Endothelial cell of umbilical vein (primary cell): ENCODE measurements around the gene SH3PXD2A. TPM values are rescaled to one million over a fixed set of nuclear protein-coding genes. Genes with fewer than 3 reads are reported as not detected.

Experiments used
- BruUV-seq: library from RNA; stranded (reverse); fragments of 400-500 nt; replicated peaks from 2 replicates; lab custom pipeline; 2021; lab: Mats Ljungman, UMichigan
- CTCF ChIA-PET: fragments of 300-600, 350-600 bp; sonication (Branson Sonifier 250); formaldehyde crosslinking; loops from one replicate; lab custom pipeline; 2021; ENCODE audit warnings: antibody characterized with exemption, inconsistent platforms; lab: Charles Lee
- POLR2A ChIA-PET: fragments of 300-600, 350-600 bp; sonication (Branson Sonifier 250); formaldehyde crosslinking; loops from one replicate; lab custom pipeline; 2021; ENCODE audit warnings: antibody characterized with exemption, inconsistent platforms; lab: Charles Lee
- DNase-seq: peaks from one replicate; pipeline ENCODE4 v3.0.0-alpha.2; 2011; ENCODE audit warnings: low read depth, low spot score
- FAIRE-seq: peaks from 2 replicates; lab custom pipeline; 2011; peaks lifted over from hg19 to GRCh38; lab: Jason Lieb, UNC
- H2AFZ ChIP-seq: 2 replicates; pipeline ENCODE4 v1.6.0; 2012; ENCODE audit warnings: low read depth, low read length, control low read depth, inconsistent platforms
- H3K27ac ChIP-seq: 2 replicates; pipeline ENCODE4 v1.5.1; 2011; ENCODE audit warnings: low read depth, mild to moderate bottlenecking, control low read depth, low read length, moderate library complexity; ENCODE audit not compliant: insufficient read depth
- H3K27me3 ChIP-seq, 2 experiments: 2 replicates each; pipeline versions ENCODE4 v1.6.0 to v1.6.1; 2011; ENCODE audit warnings: low read length in 2 of 2, mixed read lengths in 1 of 2; ENCODE audit not compliant: control insufficient read depth in 2 of 2, insufficient read depth in 2 of 2
- H3K36me3 ChIP-seq, 2 experiments: 2 replicates in 1 of 2; 3 replicates in 1 of 2; pipeline ENCODE4 v1.5.1; 2011; ENCODE audit warnings: low read length in 2 of 2, mild to moderate bottlenecking in 1 of 2, moderate library complexity in 1 of 2; ENCODE audit not compliant: control insufficient read depth in 2 of 2, insufficient read depth in 2 of 2; ENCODE audit errors: extremely low read depth in 1 of 2
- H3K4me1 ChIP-seq: 3 replicates; pipeline ENCODE4 v1.5.1; 2011; ENCODE audit warnings: mild to moderate bottlenecking, low read length; ENCODE audit not compliant: control insufficient read depth, insufficient read depth; ENCODE audit errors: extremely low read depth
- H3K4me2 ChIP-seq: 2 replicates; pipeline ENCODE4 v1.6.1; 2011; ENCODE audit warnings: low read length, control low read depth, mixed read lengths; ENCODE audit not compliant: insufficient read depth
- H3K4me3 ChIP-seq, 3 experiments: fragments of 200-600 bp in 1 of 3; sonication (generic), shearing (Covaris generic) in 1 of 3; replicated peaks in 1 of 3; 2 replicates each; pipeline ENCODE4 v1.5.1; 2011 to 2016; ENCODE audit warnings: control low read depth in 3 of 3, low read length in 3 of 3, mild to moderate bottlenecking in 2 of 3, inconsistent platforms in 1 of 3, low read depth in 1 of 3, moderate library complexity in 1 of 3; ENCODE audit not compliant: insufficient read depth in 1 of 3
- H3K79me2 ChIP-seq: 2 replicates; pipeline ENCODE4 v1.6.0; 2012; ENCODE audit warnings: low read length, inconsistent platforms; ENCODE audit not compliant: control insufficient read depth, insufficient read depth
- H3K9ac ChIP-seq: replicated peaks from 2 replicates; pipeline ENCODE3; 2011; ENCODE audit warnings: low read length, control low read depth; ENCODE audit not compliant: insufficient read depth; ENCODE audit errors: extremely low read depth
- H3K9me1 ChIP-seq: replicated peaks from 3 replicates; pipeline ENCODE4 v1.6.0; 2011; ENCODE audit warnings: mild to moderate bottlenecking, low read length; ENCODE audit not compliant: control insufficient read depth, insufficient read depth; ENCODE audit errors: extremely low read depth
- H3K9me3 ChIP-seq: replicated peaks from 2 replicates; pipeline ENCODE4 v1.5.1; 2012; ENCODE audit warnings: low read length, inconsistent platforms; ENCODE audit not compliant: control insufficient read depth, insufficient read depth
- H4K20me1 ChIP-seq: replicated peaks from 2 replicates; pipeline ENCODE3; 2011; ENCODE audit warnings: mild to moderate bottlenecking, low read length; ENCODE audit not compliant: control insufficient read depth, insufficient read depth; ENCODE audit errors: extremely low read depth
- EZH2 ChIP-seq: IDR thresholded peaks from 2 replicates; pipeline ENCODE4 v1.6.1; 2012; ENCODE audit warnings: borderline replicate concordance, low read depth, mild to moderate bottlenecking, moderate library complexity, low read length, inconsistent platforms; ENCODE audit not compliant: severe bottlenecking
- FOS ChIP-seq: IDR thresholded peaks from 2 replicates; pipeline ENCODE4 v1.6.1; 2011; ENCODE audit warnings: mild to moderate bottlenecking, low read length, moderate library complexity, borderline replicate concordance; ENCODE audit not compliant: insufficient read depth
- GATA2 ChIP-seq: IDR thresholded peaks from 2 replicates; pipeline ENCODE4 v1.7.0; 2011; ENCODE audit warnings: low read depth, mild to moderate bottlenecking, moderate library complexity, mixed read lengths, low read length; ENCODE audit not compliant: insufficient read length, insufficient read depth
- JUN ChIP-seq: IDR thresholded peaks from 2 replicates; pipeline ENCODE4 v1.6.1; 2011; ENCODE audit warnings: borderline replicate concordance, low read depth; ENCODE audit not compliant: insufficient read length, insufficient read depth
- MYC ChIP-seq: IDR thresholded peaks from one replicate; pipeline ENCODE4 v1.6.1; 2011; ENCODE audit warnings: mild to moderate bottlenecking, low read depth, low read length
- POLR2A ChIP-seq: IDR thresholded peaks from 2 replicates; pipeline ENCODE4 v1.6.1; 2012; ENCODE audit warnings: low read depth, mild to moderate bottlenecking, control low read depth, low read length
- POLR2AphosphoS5 ChIP-seq: IDR thresholded peaks from 2 replicates; pipeline ENCODE4 v1.6.1; 2012; ENCODE audit warnings: low read depth, mild to moderate bottlenecking, control low read depth, low read length, moderate library complexity; ENCODE audit not compliant: insufficient read depth
- dilution Hi-C: fragments of 300-500 bp; cut with MboI; formaldehyde crosslinking; loops from one replicate; pipeline ENCODE4 v1.15.0; 2019; ENCODE audit warnings: low sequenced_read_pairs; ENCODE audit not compliant: extremely low pct_ligation_motif_present
- intact Hi-C: fragments of 100-400 bp; cut with micrococcal nuclease; formaldehyde crosslinking; loops from one replicate; pipeline ENCODE4 v1.10.0; 2022
- polyA plus RNA-seq, 4 experiments: library from polyadenylated mRNA; depleted of rRNA in 3 of 4; stranded (reverse) in 3 of 4; unstranded in 1 of 4; fragments of >200 nt; gene quantifications; 2 replicates each; pipeline versions ENCODE4 v1.2.1 to v1.2.3, GENCODE V29; 2011 to 2012; ENCODE audit warnings: missing spikeins in 1 of 4
- total RNA-seq: library from RNA; stranded (reverse); gene quantifications from 2 replicates; pipeline ENCODE4 v1.2.3, GENCODE V29; 2021
- TF ChIP-seq, protein P1 (sequence below): IDR thresholded peaks from 2 replicates; pipeline ENCODE4 v1.6.1; 2011; ENCODE audit not compliant: insufficient read depth, insufficient read length
- TF ChIP-seq, protein P2 (sequence below), 2 donors: IDR thresholded peaks; 1 replicate in 1 of 2; 2 replicates in 1 of 2; pipeline ENCODE4 v1.5.1; 2011; ENCODE audit warnings: low read length in 2 of 2, mild to moderate bottlenecking in 2 of 2, moderate library complexity in 2 of 2, control low read depth in 1 of 2, inconsistent platforms in 1 of 2, low read depth in 1 of 2; ENCODE audit not compliant: insufficient read depth in 1 of 2; ENCODE audit errors: extremely low read depth in 1 of 2

SH3PXD2A gene
- total and polyA plus RNA-seq, 2 donors (not counting 3 experiments of a cell fraction or from before 2014, with no cell fraction given): 1.4 to 5.1 TPM

DNA sequence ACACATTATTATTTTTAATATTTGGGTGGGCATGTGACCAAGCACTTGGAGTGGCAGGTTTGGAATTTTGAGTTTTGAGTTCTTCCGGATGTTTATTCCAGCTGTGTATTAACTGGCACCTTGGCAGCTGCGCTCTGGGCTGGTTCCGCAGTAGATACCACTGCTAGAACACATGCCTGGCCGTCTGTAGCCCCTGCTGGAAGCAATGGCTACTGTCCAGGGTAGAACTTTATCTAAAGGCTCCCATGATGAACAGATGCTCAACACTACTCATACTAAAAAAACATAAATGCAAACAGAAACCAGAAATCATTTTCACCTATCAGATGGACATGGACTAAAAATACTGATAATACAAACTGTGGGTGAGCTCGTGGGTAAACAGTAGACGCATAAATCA, 19.4 kb upstream of the SH3PXD2A start:
- ChIA-PET POLR2A (no interaction called here), CTCF (interaction anchor here (1.2 to 2.9 kb wide), 4 partner anchors 10 to 162 kb away, joined by 3 to 17 read pairs (median 5); no protein-coding TSS in a partner anchor)
- DNase-seq (no peak), FAIRE-seq (no peak)
- H2AFZ ChIP-seq: no peak overlapping the region
- dilution Hi-C loops (loop anchor here (25.0 kb wide), 1 partner anchor 162 kb away; no protein-coding TSS in a partner anchor), intact Hi-C loops (no loop called here)
- no peaks in the 10 kb centered on the region for H4K20me1 ChIP-seq
- H3K9ac ChIP-seq: no peak overlapping the region
- H3K4me2 ChIP-seq: no peak overlapping the region
- H3K9me1 ChIP-seq: no peaks in the 10 kb centered on the region
- no peak overlapping the region for H3K27ac ChIP-seq
- H3K4me3 ChIP-seq: no peak overlapping the region
- TF ChIP-seq, protein P1, sequence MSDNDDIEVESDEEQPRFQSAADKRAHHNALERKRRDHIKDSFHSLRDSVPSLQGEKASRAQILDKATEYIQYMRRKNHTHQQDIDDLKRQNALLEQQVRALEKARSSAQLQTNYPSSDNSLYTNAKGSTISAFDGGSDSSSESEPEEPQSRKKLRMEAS: no peak
- TF ChIP-seq POLR2AphosphoS5: no peak
- TF ChIP-seq FOS: no peak
- no peak for TF ChIP-seq JUN
- TF ChIP-seq, protein P2, sequence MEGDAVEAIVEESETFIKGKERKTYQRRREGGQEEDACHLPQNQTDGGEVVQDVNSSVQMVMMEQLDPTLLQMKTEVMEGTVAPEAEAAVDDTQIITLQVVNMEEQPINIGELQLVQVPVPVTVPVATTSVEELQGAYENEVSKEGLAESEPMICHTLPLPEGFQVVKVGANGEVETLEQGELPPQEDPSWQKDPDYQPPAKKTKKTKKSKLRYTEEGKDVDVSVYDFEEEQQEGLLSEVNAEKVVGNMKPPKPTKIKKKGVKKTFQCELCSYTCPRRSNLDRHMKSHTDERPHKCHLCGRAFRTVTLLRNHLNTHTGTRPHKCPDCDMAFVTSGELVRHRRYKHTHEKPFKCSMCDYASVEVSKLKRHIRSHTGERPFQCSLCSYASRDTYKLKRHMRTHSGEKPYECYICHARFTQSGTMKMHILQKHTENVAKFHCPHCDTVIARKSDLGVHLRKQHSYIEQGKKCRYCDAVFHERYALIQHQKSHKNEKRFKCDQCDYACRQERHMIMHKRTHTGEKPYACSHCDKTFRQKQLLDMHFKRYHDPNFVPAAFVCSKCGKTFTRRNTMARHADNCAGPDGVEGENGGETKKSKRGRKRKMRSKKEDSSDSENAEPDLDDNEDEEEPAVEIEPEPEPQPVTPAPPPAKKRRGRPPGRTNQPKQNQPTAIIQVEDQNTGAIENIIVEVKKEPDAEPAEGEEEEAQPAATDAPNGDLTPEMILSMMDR (IDR thresholded peaks at IDR 0.05; ENCODE audit: extremely low read depth in 1 of 2, insufficient read depth in 1 of 2, low read depth in 1 of 2, low read length in 2 of 2): no peak
- TF ChIP-seq GATA2: no peak
- no peak for TF ChIP-seq POLR2A
- no peak for TF ChIP-seq EZH2
- no peak for TF ChIP-seq MYC
- H3K9me3 ChIP-seq: no peaks in the 10 kb centered on the region
- no peaks in the 10 kb centered on the region for H3K27me3 ChIP-seq
- no peaks in the 10 kb centered on the region for H3K36me3 ChIP-seq
- no peaks in the 10 kb centered on the region for H3K79me2 ChIP-seq
- H3K4me1 ChIP-seq: no peaks in the 10 kb centered on the region
- BruUV-seq: no TSS peak
